ENCODE data around the gene NRK.
"Not testable (repeated sequence)": the region's sequence is repeated elsewhere in the genome, so short reads cannot be mapped to it uniquely, and the experiment has no call there.

NRK gene

GRCh38 chrX:105882581-105883275 lies 60.4 kb downstream of the NRK start:
- DNase-seq = no peak

GRCh38 chrX:105894721-105895120 lies 72.4 kb downstream of the NRK start:
- DNase-seq = no peak

- DNase-seq = no peak
Observed at GRCh38 chrX:105909576-105909975, 87.2 kb downstream of the NRK start.

- no peak for DNase-seq
Observed at GRCh38 chrX:105910563-105911105, 88.3 kb downstream of the NRK start.

GRCh38 chrX:105945266-105945665 lies 122.9 kb downstream of the NRK start:
- DNase-seq = no peak

GRCh38 chrX:105969487-105969886 lies 147.1 kb downstream of the NRK start:
- DNase-seq = no peak

- no peak for DNase-seq
Observed at GRCh38 chrX:105972690-105973386, 150.5 kb downstream of the NRK start.

- no peak for DNase-seq
Observed at GRCh38 chrX:105973387-105973739, 151.0 kb downstream of the NRK start.

- no peak for DNase-seq
Observed at GRCh38 chrX:105975382-105975781, 153.0 kb downstream of the NRK start.

GRCh38 chrX:105981772-105982485 lies 159.6 kb downstream of the NRK start:
- DNase-seq = no peak

GRCh38 chrX:105988487-105988886 lies 166.1 kb downstream of the NRK start:
- not testable (repeated sequence) for DNase-seq

- no peak for DNase-seq
Observed at GRCh38 chrX:105999294-105999693, 177.0 kb downstream of the NRK start.

GRCh38 chrX:106000203-106000602 lies 177.9 kb downstream of the NRK start:
- no peak for DNase-seq

- not testable (repeated sequence) for DNase-seq
Observed at GRCh38 chrX:106000609-106001008, 178.3 kb downstream of the NRK start.

- no peak for DNase-seq
Observed at GRCh38 chrX:106005684-106006083, 183.3 kb downstream of the NRK start.

- DNase-seq = no peak
Observed at GRCh38 chrX:106007815-106008214, 185.5 kb downstream of the NRK start.

Measured in hippocampal formation (tissue), 2 donors.